Prostate gland (tissue), 2 donors: ENCODE measurements around the gene FAM168A. TPM values are rescaled to one million over a fixed set of nuclear protein-coding genes. Genes with fewer than 3 reads are reported as not detected.

Source experiments
- DNase-seq: peaks from one replicate; pipeline ENCODE4 v3.0.0-alpha.2; 2019; ENCODE audit warnings: low spot score
- H3K27ac ChIP-seq, 2 donors: fragments of 200-600 bp; sonication (generic); 2 replicates each; pipeline ENCODE4 v1.5.1; 2017 to 2019
- H3K27me3 ChIP-seq: fragments of 200-600 bp; sonication (generic); replicated peaks from 2 replicates; pipeline ENCODE4 v1.5.1; 2019; ENCODE audit not compliant: insufficient read depth
- H3K36me3 ChIP-seq, 2 donors: fragments of 200-600 bp; sonication (generic); 1 replicate in 1 of 2; 2 replicates in 1 of 2; pipeline versions ENCODE4 v1.5.1 to v1.8.1; 2017 to 2019
- H3K4me1 ChIP-seq: fragments of 200-600 bp; sonication (generic); replicated peaks from 2 replicates; pipeline ENCODE4 v1.5.1; 2019
- H3K4me3 ChIP-seq, 2 donors: fragments of 200-600 bp; sonication (generic); 2 replicates each; pipeline ENCODE4 v1.5.1; 2017 to 2019
- H3K9me3 ChIP-seq: fragments of 200-600 bp; sonication (generic); 2 replicates; pipeline ENCODE4 v1.5.1; 2017
- POLR2A ChIP-seq: fragments of 450-650 bp; IDR thresholded peaks from one replicate; pipeline ENCODE4 v1.6.1; 2016; ENCODE audit warnings: antibody characterized with exemption, mild to moderate bottlenecking
- POLR2AphosphoS5 ChIP-seq: sonication (generic); formaldehyde crosslinking; IDR thresholded peaks from one replicate; pipeline ENCODE4 v1.6.1; 2017; ENCODE audit warnings: antibody characterized with exemption
- WGBS: methylation state at CpG from one replicate; pipeline ENCODE4 v1.1.5; 2018; 5-methylcytosine and 5-hydroxymethylcytosine counted together
- intact Hi-C: fragments of 100-400 bp; cut with DNase I; formaldehyde crosslinking; loops from one replicate; pipeline ENCODE4 v1.14.2; 2022
- total RNA-seq, 2 donors: library from RNA; depleted of rRNA; stranded (reverse); fragments of >200 nt; gene quantifications; one replicate each; pipeline ENCODE4 v1.1.0, GENCODE V29; 2016
- TF ChIP-seq, protein P1 (sequence below), 4 experiments: fragments of 200-600 bp in 2 of 4; fragments of 450-650 bp in 2 of 4; sonication (generic) in 2 of 4; IDR thresholded peaks; 1 replicate in 3 of 4; 2 replicates in 1 of 4; pipeline ENCODE4 v1.5.1; 2016 to 2019; ENCODE audit warnings: antibody characterized with exemption in 4 of 4, mild to moderate bottlenecking in 2 of 4, moderate library complexity in 2 of 4

Gene FAM168A
- total RNA-seq, 2 donors from 2014 or later, result 27.3 to 38.3 TPM

- intact Hi-C loops, result no loop called here
- TF ChIP-seq, protein P1, sequence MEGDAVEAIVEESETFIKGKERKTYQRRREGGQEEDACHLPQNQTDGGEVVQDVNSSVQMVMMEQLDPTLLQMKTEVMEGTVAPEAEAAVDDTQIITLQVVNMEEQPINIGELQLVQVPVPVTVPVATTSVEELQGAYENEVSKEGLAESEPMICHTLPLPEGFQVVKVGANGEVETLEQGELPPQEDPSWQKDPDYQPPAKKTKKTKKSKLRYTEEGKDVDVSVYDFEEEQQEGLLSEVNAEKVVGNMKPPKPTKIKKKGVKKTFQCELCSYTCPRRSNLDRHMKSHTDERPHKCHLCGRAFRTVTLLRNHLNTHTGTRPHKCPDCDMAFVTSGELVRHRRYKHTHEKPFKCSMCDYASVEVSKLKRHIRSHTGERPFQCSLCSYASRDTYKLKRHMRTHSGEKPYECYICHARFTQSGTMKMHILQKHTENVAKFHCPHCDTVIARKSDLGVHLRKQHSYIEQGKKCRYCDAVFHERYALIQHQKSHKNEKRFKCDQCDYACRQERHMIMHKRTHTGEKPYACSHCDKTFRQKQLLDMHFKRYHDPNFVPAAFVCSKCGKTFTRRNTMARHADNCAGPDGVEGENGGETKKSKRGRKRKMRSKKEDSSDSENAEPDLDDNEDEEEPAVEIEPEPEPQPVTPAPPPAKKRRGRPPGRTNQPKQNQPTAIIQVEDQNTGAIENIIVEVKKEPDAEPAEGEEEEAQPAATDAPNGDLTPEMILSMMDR (IDR thresholded peaks at IDR 0.05), result no peak
- TF ChIP-seq POLR2A (no peak), POLR2AphosphoS5 (no peak)
- Histone ChIP-seq H3K36me3 (no peaks in the 10 kb centered on the region), H3K9me3 (no peaks in the 10 kb centered on the region), H3K27me3 (no peaks in the 10 kb centered on the region), H3K4me1 (no peaks in the 10 kb centered on the region), H3K4me3 (no peak overlapping the region), H3K27ac (no peak overlapping the region)
- 31% methylated on average over 1 of the region's 1 CpG for WGBS
- DNase-seq, result no peak
Measured at GRCh38 chr11:73509188-73509587, 88.7 kb downstream of the FAM168A start.

DNA sequence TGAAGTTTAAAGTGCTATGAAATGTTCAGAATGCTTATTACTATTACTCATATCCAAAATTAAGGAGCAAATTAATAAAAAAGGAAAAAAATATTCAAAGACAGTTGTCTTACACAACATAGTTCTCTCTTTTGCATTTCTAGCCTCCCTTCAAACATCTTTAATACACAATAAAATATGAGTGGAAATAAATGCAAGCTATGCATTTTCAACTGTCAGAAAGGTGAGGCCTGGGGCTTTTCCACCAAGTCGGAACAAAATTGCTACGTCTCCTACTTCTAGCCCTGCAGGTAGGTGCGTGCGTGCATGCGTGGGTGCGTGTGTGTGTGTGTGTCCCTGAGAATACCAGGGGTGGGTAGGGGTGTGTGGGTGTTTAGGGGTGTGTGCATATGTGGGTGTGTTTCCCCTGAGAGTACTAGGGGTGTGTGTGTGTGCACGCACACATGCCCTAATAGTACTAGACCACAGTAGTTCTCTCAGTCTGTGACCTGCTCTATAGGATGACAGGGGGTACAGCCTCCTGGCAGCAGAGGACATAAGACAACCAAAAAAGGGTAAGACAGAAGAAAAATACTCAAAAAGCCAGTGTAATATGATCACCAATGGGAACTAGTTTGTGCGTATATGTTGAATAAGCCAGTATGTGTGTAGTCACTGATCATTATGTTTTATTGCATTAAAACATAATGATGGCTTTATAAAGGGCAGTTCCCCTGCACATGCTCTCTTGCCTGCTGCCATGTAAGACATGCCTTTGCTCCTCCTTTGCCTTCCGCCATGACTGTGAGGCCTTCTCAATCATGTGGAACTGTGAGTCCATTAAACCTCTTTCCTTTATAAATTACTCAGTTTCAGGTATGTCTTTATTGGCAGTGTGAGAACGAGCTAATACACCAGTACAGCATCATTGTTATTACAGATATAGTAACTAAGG, 89.4 kb downstream of the FAM168A start:
- Histone ChIP-seq H3K27me3 (no peaks in the 10 kb centered on the region), H3K36me3 (no peaks in the 10 kb centered on the region), H3K9me3 (no peaks in the 10 kb centered on the region), H3K27ac (no peak overlapping the region), H3K4me1 (no peaks in the 10 kb centered on the region), H3K4me3 (no peak overlapping the region)
- DNase-seq, result no peak
- TF ChIP-seq, protein P1 (IDR thresholded peaks at IDR 0.05), result no peak
- no peak for TF ChIP-seq POLR2AphosphoS5
- no peak for TF ChIP-seq POLR2A
- intact Hi-C loops, result no loop called here
- 98% methylated on average over 10 of the region's 10 CpGs for WGBS

- H3K4me1 ChIP-seq, result no peaks in the 10 kb centered on the region
- no peaks in the 10 kb centered on the region for H3K36me3 ChIP-seq
- no peaks in the 10 kb centered on the region for H3K27me3 ChIP-seq
- WGBS, result 37% methylated on average over 2 of the region's 2 CpGs
- TF ChIP-seq, protein P1 (IDR thresholded peaks at IDR 0.05), result no peak
- TF ChIP-seq POLR2AphosphoS5 (no peak), POLR2A (no peak)
- no peaks in the 10 kb centered on the region for H3K9me3 ChIP-seq
- intact Hi-C loops, result no loop called here
- H3K4me3 ChIP-seq, result no peak overlapping the region
- no peak overlapping the region for H3K27ac ChIP-seq
- no peak for DNase-seq
Measured at GRCh38 chr11:73507086-73507485, 90.8 kb downstream of the FAM168A start.

- Histone ChIP-seq H3K4me1 (no peaks in the 10 kb centered on the region), H3K9me3 (no peaks in the 10 kb centered on the region), H3K27ac (no peak overlapping the region), H3K4me3 (no peak overlapping the region), H3K36me3 (no peaks in the 10 kb centered on the region), H3K27me3 (no peaks in the 10 kb centered on the region)
- TF ChIP-seq POLR2A, result no peak
- TF ChIP-seq POLR2AphosphoS5, result no peak
- TF ChIP-seq, protein P1 (IDR thresholded peaks at IDR 0.05), result no peak
- DNase-seq, result no peak
- WGBS, result 95% methylated on average over 2 of the region's 2 CpGs
- intact Hi-C loops, result no loop called here
Measured at GRCh38 chr11:73506038-73506437, 91.9 kb downstream of the FAM168A start.

DNA sequence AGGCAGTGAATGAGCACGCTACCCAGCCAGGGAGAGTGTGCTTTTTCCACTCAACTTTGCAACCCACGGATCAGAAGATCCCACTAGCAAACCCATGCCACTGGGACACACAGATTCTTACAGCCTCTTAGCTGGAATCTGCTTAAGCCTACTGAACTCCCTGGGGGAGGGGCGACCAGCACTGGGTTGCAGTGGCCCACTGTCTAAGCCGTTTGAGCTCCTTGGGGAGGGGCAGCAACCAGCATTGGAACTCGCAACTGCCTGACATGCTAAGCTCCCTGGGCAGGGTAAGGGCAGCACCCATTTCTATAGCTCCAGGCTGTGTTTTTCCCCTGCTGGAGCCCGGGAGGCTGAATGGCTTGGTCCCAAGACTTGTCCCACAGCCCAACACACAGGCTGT, 99.6 kb downstream of the FAM168A start:
- Histone ChIP-seq H3K27ac (no peak overlapping the region), H3K4me1 (no peaks in the 10 kb centered on the region), H3K36me3 (no peaks in the 10 kb centered on the region), H3K27me3 (no peaks in the 10 kb centered on the region), H3K4me3 (no peak overlapping the region), H3K9me3 (no peaks in the 10 kb centered on the region)
- DNase-seq, result no peak
- TF ChIP-seq POLR2A (no peak), POLR2AphosphoS5 (no peak)
- TF ChIP-seq, protein P1 (IDR thresholded peaks at IDR 0.05), result no peak
- 81% methylated on average over 6 of the region's 6 CpGs for WGBS
- intact Hi-C loops, result no loop called here
